ENCODE data around the gene CREB3L2.

DNA sequence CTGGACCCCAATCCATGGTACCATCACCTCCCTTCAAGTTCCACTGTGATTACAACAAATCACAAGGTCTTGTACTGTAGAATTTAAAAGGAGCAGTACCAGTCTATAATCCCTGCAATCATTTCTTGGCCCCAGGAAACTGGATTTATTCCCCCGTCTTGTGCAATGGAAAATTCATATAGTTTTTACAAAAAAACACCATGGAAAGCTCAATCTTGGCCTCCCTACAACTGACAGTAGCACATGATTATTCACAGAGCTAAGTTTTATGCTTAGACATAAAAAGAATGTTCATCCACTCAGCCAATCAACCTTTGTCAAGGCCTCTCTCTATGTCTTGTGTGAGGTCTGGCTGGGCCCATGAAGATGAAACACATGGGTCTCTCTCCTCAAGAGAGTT is 165.3 kb downstream of the CREB3L2 start:
- no peak for TF ChIP-seq POLR2A (IDR thresholded peaks at IDR 0.05)
- TF ChIP-seq CTCF (IDR thresholded peaks at IDR 0.05), result no peak
